Fibroblast of villous mesenchyme (primary cell): Measurements from ENCODE around the gene MCTP2. TPM values are rescaled to one million over a fixed set of nuclear protein-coding genes. Genes with fewer than 3 reads are reported as not detected.

Source experiments
- DNase-seq: peaks from one replicate; pipeline ENCODE4 v3.0.0-alpha.2; 2010; ENCODE audit warnings: low read depth
- H3K4me3 ChIP-seq: 2 replicates; pipeline ENCODE4 v1.5.1; 2011; ENCODE audit warnings: low read depth, mild to moderate bottlenecking, low read length
- total RNA-seq: library from RNA; depleted of rRNA; stranded (reverse); fragments of >200 nt; gene quantifications from 2 replicates; pipeline ENCODE4 v1.2.3, GENCODE V29; 2012
- TF ChIP-seq, protein P1 (sequence below): IDR thresholded peaks from 2 replicates; pipeline ENCODE4 v1.5.1; 2012; ENCODE audit warnings: low read depth, mild to moderate bottlenecking, low read length; ENCODE audit not compliant: insufficient read depth

Gene MCTP2
- total RNA-seq, 1 donor = 2.2 TPM

DNA sequence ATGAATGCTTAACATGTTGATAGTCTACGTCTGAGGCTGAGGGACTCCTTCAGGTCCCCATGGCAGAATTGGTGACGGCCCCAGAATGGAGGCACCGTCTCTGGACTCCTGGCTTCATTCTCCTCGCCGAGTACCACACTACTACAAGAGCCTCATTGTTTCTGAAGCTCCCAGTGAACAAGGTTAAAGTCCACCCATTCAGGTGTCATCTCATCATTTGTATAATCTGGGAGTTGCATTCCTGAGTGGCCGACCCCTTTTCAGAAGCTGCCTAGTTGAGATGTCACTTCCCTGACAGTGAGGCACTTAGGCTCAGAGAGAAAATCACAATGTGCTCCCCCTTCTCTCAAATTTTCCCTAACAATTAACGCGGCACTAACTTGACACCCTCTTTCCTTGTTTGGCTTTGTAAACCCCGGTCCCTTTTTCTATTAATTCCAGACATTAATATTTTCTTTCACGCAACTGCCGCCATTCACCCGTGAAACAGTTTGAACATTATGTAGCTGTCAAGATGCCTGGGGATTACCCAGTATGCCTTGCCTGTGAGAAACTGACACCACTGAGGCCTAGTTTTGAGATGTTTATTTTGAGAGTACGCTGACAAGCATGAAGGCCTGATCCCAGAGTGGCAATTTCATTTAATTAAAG is 105.6 kb downstream of the MCTP2 start:
- DNase-seq = no peak
- no peak overlapping the region for H3K4me3 ChIP-seq
- TF ChIP-seq, protein P1, sequence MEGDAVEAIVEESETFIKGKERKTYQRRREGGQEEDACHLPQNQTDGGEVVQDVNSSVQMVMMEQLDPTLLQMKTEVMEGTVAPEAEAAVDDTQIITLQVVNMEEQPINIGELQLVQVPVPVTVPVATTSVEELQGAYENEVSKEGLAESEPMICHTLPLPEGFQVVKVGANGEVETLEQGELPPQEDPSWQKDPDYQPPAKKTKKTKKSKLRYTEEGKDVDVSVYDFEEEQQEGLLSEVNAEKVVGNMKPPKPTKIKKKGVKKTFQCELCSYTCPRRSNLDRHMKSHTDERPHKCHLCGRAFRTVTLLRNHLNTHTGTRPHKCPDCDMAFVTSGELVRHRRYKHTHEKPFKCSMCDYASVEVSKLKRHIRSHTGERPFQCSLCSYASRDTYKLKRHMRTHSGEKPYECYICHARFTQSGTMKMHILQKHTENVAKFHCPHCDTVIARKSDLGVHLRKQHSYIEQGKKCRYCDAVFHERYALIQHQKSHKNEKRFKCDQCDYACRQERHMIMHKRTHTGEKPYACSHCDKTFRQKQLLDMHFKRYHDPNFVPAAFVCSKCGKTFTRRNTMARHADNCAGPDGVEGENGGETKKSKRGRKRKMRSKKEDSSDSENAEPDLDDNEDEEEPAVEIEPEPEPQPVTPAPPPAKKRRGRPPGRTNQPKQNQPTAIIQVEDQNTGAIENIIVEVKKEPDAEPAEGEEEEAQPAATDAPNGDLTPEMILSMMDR = no peak

DNA sequence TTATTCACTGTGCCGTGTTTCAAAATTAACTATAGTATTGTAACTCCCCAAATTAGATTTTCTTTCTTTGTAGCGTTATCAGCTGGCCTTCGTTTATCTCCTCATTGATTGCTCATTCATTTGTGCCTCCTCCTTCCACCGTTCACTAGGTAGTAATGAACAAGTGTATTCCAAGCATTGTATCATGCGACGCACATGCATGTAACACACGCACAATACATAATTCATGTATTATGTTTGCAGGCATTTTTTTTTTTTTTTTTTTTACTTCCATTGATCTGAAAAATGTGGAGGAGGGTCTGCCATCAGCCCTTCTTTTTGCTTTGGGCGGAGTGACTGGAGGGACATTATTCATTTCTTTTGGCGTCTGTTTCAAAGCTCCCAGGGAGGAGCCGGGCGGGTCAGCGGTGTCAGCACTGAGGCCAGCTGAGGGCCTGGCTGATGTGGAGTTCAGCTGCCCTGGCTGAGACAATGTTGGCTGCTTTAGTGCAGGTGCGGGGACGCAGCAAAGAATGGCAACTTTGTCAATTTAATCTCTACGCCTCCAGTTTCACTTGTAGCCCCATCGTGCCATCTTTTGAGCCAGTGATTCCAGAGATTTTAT is 107.0 kb downstream of the MCTP2 start:
- H3K4me3 ChIP-seq = no peak overlapping the region
- no peak for DNase-seq
- TF ChIP-seq, protein P1 = no peak

DNA sequence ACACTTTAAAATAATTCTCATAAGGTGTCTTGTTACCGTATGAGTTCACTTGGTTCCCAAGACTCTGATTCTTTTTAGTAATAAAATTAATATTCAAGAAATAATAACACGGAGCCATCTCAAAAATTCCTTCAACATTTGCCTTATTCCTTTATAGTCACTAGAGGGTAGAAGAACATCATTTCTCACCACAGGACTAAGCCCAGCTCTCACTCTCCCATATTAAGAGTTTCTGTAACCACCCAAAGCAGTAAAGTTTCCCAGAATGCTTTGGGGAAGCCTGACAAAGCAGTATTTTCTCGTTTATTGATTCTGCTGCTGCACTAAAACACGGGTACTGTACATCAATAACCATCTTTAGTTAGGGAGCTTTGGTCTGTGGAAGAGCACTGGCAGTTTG is 114.9 kb downstream of the MCTP2 start:
- DNase-seq = peak; percentile 40
- TF ChIP-seq, protein P1 = peak; percentile 17
- peak overlapping the region; percentile 17 for H3K4me3 ChIP-seq

DNA sequence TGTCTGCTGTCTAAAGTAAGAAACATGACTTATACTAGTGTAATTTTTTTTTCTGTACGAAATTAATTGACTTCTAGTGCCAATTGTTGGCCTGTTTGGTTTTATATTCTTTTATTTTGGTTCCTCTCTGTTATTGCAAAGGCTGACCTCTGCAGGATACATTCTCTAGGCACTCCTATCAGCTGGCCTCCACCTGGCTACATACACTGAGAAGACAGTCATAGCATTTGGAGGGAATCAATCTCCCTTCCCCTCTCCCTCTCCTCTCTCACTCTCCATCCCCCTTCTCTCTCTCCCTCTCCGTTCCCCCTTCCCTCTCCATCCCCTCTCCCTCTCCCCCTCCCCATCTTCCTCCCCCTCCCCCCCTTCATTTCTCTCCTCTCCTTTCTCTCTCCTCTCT is 116.7 kb downstream of the MCTP2 start:
- DNase-seq = no peak
- no peak overlapping the region for H3K4me3 ChIP-seq
- TF ChIP-seq, protein P1 = no peak

DNA sequence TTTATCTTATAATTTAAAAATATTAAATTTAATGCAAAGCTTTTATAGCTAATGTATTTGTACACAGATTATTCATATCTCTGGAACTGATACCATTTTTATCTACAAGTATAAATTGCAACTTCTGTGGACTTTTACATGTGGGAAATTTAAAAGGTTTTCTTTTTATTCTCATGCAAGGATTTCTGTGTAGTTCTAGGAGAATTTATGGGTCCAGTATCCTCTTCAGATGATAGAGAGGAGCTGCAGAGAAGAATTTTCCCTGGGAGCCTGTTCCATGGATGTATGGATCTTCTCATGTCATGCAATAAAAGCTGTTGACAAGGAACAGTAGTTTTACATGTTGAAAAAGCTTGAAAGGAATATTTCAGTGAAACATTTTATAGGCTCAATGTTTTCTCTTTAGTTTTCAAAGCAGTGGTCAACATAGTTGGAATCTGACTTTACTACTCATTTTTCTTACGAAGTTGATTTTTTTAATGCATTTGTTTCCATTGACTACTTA is 119.7 kb downstream of the MCTP2 start:
- no peak overlapping the region for H3K4me3 ChIP-seq
- TF ChIP-seq, protein P1 = no peak
- peak; percentile 64 for DNase-seq

DNA sequence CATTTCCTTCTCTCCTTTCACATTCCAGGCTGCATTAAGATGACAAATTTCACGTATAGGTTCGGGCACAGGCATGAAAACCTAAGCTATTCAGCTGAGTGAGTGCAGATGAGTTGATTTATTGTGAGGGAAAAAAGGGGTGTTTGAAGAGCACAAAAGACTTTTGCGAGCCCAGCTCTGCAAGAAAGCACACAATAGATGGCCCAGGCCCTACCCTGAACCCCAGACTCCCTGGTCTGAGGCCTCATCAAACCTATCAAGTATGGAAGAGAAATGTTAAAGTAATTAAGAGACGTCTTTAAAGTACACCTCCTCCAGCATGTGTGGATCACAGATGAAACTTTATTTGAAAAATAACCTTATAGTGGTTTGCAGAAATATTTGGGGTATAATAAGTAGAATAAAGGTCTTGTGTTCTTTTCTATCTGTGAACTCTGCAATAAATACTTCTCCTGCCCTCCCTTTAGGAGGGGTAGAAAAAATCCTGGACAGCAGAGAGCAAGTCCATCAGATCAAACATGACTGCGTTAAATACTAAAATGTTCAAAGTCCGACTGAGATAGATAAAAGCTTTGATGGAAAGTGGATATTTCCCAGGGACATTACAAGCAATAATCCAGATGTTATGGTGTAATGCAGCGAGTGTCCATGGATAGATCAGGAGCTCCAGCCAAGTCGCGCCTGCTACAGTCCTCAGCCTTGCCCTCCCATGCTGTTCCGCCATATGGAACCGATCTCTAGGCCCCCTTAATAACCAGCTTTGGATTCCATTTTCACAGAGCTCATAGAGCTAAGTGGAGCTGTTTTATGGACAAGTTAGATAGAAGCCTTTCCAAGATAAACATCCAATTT is 121.5 kb downstream of the MCTP2 start:
- peak; percentile 92 for DNase-seq
- TF ChIP-seq, protein P1 = no peak
- H3K4me3 ChIP-seq = no peak overlapping the region
